SHP77 (cell line): ENCODE data around the gene OTUD1.

Experiments
- DNase-seq, 2 experiments: peaks; one replicate each; lab custom pipeline; 2025; lab: John Stamatoyannopoulos, UW

OTUD1 gene

GRCh38 chr10:23469596-23470237 lies 30.8 kb downstream of the OTUD1 start:
- no peak for DNase-seq

- no peak for DNase-seq
Observed at GRCh38 chr10:23472181-23472580, 33.3 kb downstream of the OTUD1 start.

GRCh38 chr10:23474081-23474480 lies 35.2 kb downstream of the OTUD1 start:
- no peak for DNase-seq

GRCh38 chr10:23474626-23475025 lies 35.8 kb downstream of the OTUD1 start:
- no peak for DNase-seq

GRCh38 chr10:23478570-23478969 lies 39.7 kb downstream of the OTUD1 start:
- DNase-seq, result no peak

GRCh38 chr10:23479798-23480473 lies 41.1 kb downstream of the OTUD1 start:
- DNase-seq, result no peak

GRCh38 chr10:23481363-23481961 lies 42.6 kb downstream of the OTUD1 start:
- DNase-seq, result no peak

- DNase-seq, result no peak
Observed at GRCh38 chr10:23490115-23490514, 51.2 kb downstream of the OTUD1 start.
